ENCODE results near the gene FBXL15. TPM values are rescaled to one million over a fixed set of nuclear protein-coding genes. Genes with fewer than 3 reads are reported as not detected.
A peak's percentile ranks its signal among the peaks of the same experiment; 100 is the strongest.

The FBXL15 gene
- total RNA-seq, 1 donor from 2014 or later, result 23.4 TPM

DNA sequence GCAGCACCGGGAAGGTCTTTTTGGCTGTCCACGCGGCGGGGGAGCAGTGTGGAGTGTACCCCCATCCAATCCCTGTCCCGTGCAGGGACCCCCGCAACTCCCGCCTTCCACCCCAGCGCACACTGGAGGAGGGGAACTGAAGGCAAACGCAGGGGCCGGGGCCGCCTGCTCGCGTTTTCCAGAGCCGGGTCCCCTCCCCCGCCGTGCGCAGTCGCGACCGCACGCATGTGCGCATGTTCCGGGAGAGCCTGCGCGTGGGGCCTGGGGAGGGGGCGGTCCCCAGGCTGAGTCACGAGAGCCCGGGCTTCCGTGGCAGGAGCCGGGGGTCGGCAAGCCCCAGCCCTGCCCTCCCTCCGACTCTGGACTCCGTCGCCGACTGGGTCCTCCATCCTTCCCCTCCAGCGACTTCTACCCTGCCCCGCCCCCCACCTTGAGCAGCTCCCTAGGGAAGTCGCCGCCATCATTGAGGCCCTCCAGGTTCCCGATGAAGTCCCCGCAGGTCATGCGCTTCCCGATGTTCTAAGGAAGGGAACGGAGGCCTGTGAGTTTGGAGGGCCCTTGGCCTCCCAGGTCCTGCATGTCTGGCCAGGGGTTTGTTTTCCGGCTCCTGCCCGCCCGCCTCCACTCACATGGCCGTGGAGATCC lies 10.1 kb upstream of the FBXL15 start:
- peak; percentile 74 for DNase-seq
- Mint-ChIP-seq H3K36me3 (ENCODE audit: unreplicated experiment) (no peaks in the 10 kb centered on the region), H3K4me1 (ENCODE audit: low read depth, unreplicated experiment) (peaks cover 48% of the 10 kb centered on the region), H3K9me3 (ENCODE audit: unreplicated experiment) (peaks cover 13% of the 10 kb centered on the region), H3K27ac (ENCODE audit: unreplicated experiment) (peak overlapping the region; percentile 99), H3K4me3 (ENCODE audit: unreplicated experiment) (peak overlapping the region; percentile 92), H3K27me3 (ENCODE audit: unreplicated experiment) (peaks cover 21% of the 10 kb centered on the region)
- TF ChIP-seq, protein P1, sequence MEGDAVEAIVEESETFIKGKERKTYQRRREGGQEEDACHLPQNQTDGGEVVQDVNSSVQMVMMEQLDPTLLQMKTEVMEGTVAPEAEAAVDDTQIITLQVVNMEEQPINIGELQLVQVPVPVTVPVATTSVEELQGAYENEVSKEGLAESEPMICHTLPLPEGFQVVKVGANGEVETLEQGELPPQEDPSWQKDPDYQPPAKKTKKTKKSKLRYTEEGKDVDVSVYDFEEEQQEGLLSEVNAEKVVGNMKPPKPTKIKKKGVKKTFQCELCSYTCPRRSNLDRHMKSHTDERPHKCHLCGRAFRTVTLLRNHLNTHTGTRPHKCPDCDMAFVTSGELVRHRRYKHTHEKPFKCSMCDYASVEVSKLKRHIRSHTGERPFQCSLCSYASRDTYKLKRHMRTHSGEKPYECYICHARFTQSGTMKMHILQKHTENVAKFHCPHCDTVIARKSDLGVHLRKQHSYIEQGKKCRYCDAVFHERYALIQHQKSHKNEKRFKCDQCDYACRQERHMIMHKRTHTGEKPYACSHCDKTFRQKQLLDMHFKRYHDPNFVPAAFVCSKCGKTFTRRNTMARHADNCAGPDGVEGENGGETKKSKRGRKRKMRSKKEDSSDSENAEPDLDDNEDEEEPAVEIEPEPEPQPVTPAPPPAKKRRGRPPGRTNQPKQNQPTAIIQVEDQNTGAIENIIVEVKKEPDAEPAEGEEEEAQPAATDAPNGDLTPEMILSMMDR (IDR thresholded peaks at IDR 0.05; ENCODE audit: partially characterized antibody, unreplicated experiment), result no peak

DNA sequence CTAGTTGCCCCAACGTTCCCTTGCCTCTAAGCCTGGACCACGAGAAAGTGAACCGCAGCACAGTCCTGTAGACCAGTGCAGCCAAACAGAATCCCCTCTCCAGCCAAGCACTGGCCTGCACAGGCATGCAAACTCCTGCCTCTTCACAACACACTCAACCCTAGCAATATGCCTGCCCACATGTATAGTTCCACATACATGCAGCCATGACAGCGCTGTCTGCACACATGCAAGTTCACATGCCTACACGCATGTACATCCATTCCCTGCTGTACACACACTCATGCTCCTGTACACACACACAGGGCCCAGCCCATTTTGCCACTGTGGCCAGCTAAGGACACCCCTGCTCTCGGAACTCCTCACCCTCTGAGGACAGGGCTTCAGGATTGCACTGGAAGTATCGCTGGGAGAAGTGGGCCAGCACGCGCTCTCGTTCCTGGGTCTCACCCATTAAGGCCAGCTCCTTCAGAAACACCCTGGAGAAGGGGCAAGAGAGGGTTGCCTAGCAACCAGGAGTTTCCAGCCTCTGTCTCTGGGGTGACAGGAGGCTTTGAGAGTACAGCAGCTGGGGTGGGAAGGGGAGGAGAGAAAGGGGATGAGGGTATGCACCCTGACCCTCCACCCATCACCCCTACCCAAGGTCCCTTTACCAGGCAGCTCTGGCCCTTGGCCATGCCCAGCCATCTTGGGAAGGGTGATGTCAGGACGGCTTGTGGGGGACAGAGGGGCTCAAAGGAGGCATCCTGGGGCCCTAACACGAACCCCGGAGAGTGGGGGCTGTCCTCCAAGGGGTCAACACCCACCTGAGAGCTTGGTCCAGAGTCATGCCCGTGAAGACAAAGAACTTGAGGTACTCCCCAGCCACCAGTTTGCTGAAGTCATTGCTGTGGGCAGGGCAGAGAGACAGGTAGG lies 9.0 kb upstream of the FBXL15 start:
- no peaks in the 10 kb centered on the region for H3K36me3 Mint-ChIP-seq (ENCODE audit: unreplicated experiment)
- peak overlapping the region; percentile 99 for H3K27ac Mint-ChIP-seq (ENCODE audit: unreplicated experiment)
- H3K27me3 Mint-ChIP-seq (ENCODE audit: unreplicated experiment), result peaks cover 21% of the 10 kb centered on the region
- H3K4me1 Mint-ChIP-seq (ENCODE audit: low read depth, unreplicated experiment), result peaks cover 52% of the 10 kb centered on the region
- H3K4me3 Mint-ChIP-seq (ENCODE audit: unreplicated experiment), result peak overlapping the region; percentile 89
- peaks cover 16% of the 10 kb centered on the region for H3K9me3 Mint-ChIP-seq (ENCODE audit: unreplicated experiment)
- no peak for DNase-seq
- TF ChIP-seq, protein P1 (IDR thresholded peaks at IDR 0.05; ENCODE audit: partially characterized antibody, unreplicated experiment), result no peak

DNA sequence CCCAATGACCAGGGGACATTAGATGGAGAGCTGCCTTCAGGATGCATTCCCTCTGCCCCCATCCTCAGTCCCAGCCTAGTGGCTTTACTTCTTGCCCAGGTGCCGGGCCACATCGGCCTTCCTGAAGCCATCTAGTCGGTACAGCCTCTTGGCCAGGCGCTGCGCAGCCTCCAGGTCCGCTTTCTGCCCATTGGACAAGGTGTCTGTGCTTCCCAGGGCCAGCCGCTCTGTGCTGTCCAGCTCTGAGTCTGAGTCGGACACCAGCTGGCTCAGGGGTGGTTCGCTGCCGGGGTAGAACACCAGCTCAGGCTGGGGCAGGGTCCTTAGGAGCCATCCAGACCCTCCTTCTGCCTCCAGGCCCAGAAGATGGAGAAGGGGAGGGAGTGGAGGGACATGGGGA lies 8.3 kb upstream of the FBXL15 start:
- H3K4me1 Mint-ChIP-seq (ENCODE audit: low read depth, unreplicated experiment), result peaks cover 53% of the 10 kb centered on the region
- peak overlapping the region; percentile 99 for H3K27ac Mint-ChIP-seq (ENCODE audit: unreplicated experiment)
- no peaks in the 10 kb centered on the region for H3K36me3 Mint-ChIP-seq (ENCODE audit: unreplicated experiment)
- peak overlapping the region; percentile 89 for H3K4me3 Mint-ChIP-seq (ENCODE audit: unreplicated experiment)
- H3K27me3 Mint-ChIP-seq (ENCODE audit: unreplicated experiment), result peaks cover 21% of the 10 kb centered on the region
- TF ChIP-seq, protein P1 (IDR thresholded peaks at IDR 0.05; ENCODE audit: partially characterized antibody, unreplicated experiment), result no peak
- no peak for DNase-seq
- peaks cover 19% of the 10 kb centered on the region for H3K9me3 Mint-ChIP-seq (ENCODE audit: unreplicated experiment)

DNA sequence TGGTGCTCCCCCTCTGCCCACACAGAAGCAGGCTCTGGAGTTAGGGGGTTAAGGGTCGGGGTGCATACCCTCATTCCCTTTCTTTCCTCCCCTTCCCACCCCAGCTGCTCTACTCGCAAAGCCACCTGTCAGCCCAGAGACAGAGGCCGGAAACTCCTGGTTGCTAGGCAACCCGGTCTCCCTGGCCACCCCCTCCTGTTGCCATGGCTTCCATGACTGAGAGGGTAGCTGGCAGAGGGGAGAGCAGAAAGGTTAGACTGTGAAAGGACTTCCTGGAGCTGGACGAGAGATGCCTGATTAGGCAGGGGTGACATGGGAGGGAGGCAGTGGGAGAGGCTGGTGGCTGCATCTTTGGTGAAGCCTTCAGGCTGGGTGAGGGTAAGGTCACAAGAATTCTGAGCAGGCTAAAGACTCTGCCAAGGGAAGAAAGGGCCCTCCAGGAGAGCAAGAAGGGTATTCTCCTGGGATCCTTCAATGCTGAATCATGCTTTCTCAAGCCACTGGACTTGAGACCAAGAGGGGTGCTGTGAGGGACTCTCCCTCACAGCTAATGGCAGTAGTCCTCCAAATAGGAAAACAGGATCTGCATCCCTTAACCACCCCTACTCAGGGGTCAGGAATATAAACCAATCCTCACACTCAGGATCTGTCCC lies 7.5 kb upstream of the FBXL15 start:
- Mint-ChIP-seq H3K27ac (ENCODE audit: unreplicated experiment) (peak overlapping the region; percentile 99), H3K4me3 (ENCODE audit: unreplicated experiment) (peak overlapping the region; percentile 85), H3K27me3 (ENCODE audit: unreplicated experiment) (peaks cover 20% of the 10 kb centered on the region), H3K4me1 (ENCODE audit: low read depth, unreplicated experiment) (peaks cover 54% of the 10 kb centered on the region), H3K9me3 (ENCODE audit: unreplicated experiment) (peaks cover 22% of the 10 kb centered on the region), H3K36me3 (ENCODE audit: unreplicated experiment) (no peaks in the 10 kb centered on the region)
- peak; percentile 77 for DNase-seq
- TF ChIP-seq, protein P1 (IDR thresholded peaks at IDR 0.05; ENCODE audit: partially characterized antibody, unreplicated experiment), result no peak
